Measurements from ENCODE around the gene CRYGN. TPM values are rescaled to one million over a fixed set of nuclear protein-coding genes. Genes with fewer than 3 reads are reported as not detected.
A peak's percentile ranks its signal among the peaks of the same experiment; 100 is the strongest.

CRYGN gene
- not detected for polyA plus RNA-seq

GRCh38 chr7:151439855-151440798 lies at the start of gene CRYGN:
CRYGN (minus strand) TSS chr7:151440141; CDS start chr7:151439917, 224 bp downstream.
- Mint-ChIP-seq H3K27ac (no peak within 1 kb of the TSS), H3K9me3 (no peaks in the 10 kb centered on the region), H3K27me3 (ENCODE audit: low read depth in 3 of 3) (peaks cover 5 to 13% (median 6%) of the 10 kb centered on the region in 3 donors), H3K36me3 (no peaks in the 10 kb centered on the region), H3K4me3 (peak within 1 kb of the TSS in 1 of 5 donors; percentile 13), H3K4me1 (peaks cover 0 to 16% of the 10 kb centered on the region in 2 donors)
- no peak for DNase-seq

- peaks cover 8 to 27% (median 9%) of the 10 kb centered on the region in 3 donors for H3K36me3 Mint-ChIP-seq
- no peaks in the 10 kb centered on the region for H3K9me3 Mint-ChIP-seq
- peaks cover 0 to 3% (median 3%) of the 10 kb centered on the region in 3 donors for H3K27me3 Mint-ChIP-seq (ENCODE audit: low read depth in 3 of 3)
- H3K4me1 Mint-ChIP-seq: peaks cover 28 to 60% of the 10 kb centered on the region in 2 donors
- peak overlapping the region in 4 of 6 donors; percentile 0 to 48 (median 6) for H3K27ac Mint-ChIP-seq
- no peak for DNase-seq
- H3K4me3 Mint-ChIP-seq: no peak overlapping the region
Measured at GRCh38 chr7:151489498-151489897, 49.6 kb upstream of the CRYGN start.

- Mint-ChIP-seq H3K4me3 (no peak overlapping the region), H3K4me1 (peaks cover 19 to 56% of the 10 kb centered on the region in 2 donors), H3K27me3 (ENCODE audit: low read depth in 3 of 3) (peaks cover 0 to 2% (median 1%) of the 10 kb centered on the region in 3 donors), H3K27ac (peak overlapping the region in 1 of 6 donors; percentile 40), H3K9me3 (no peaks in the 10 kb centered on the region), H3K36me3 (peaks cover 9 to 32% (median 10%) of the 10 kb centered on the region in 3 donors)
- DNase-seq: no peak
Measured at GRCh38 chr7:151488096-151488495, 48.2 kb upstream of the CRYGN start.

- Mint-ChIP-seq H3K4me3 (no peak overlapping the region), H3K36me3 (peaks cover 9 to 32% (median 14%) of the 10 kb centered on the region in 3 donors), H3K27me3 (ENCODE audit: low read depth in 3 of 3) (no peaks in the 10 kb centered on the region), H3K4me1 (peaks cover 23 to 61% of the 10 kb centered on the region in 2 donors), H3K9me3 (no peaks in the 10 kb centered on the region), H3K27ac (peak overlapping the region in 1 of 6 donors; percentile 73)
- no peak for DNase-seq
Measured at GRCh38 chr7:151487228-151487627, 47.3 kb upstream of the CRYGN start.

GRCh38 chr7:151486074-151486473 lies 46.1 kb upstream of the CRYGN start:
- no peaks in the 10 kb centered on the region for H3K27me3 Mint-ChIP-seq (ENCODE audit: low read depth in 3 of 3)
- H3K27ac Mint-ChIP-seq: peak overlapping the region in 3 of 6 donors; percentile 34 to 76 (median 68)
- peaks cover 29 to 66% of the 10 kb centered on the region in 2 donors for H3K4me1 Mint-ChIP-seq
- no peaks in the 10 kb centered on the region for H3K9me3 Mint-ChIP-seq
- peaks cover 9 to 32% (median 14%) of the 10 kb centered on the region in 3 donors for H3K36me3 Mint-ChIP-seq
- H3K4me3 Mint-ChIP-seq: no peak overlapping the region
- no peak for DNase-seq

GRCh38 chr7:151484971-151485707 lies 45.2 kb upstream of the CRYGN start:
- DNase-seq: no peak
- H3K9me3 Mint-ChIP-seq: no peaks in the 10 kb centered on the region
- no peak overlapping the region for H3K4me3 Mint-ChIP-seq
- peaks cover 5 to 29% (median 14%) of the 10 kb centered on the region in 3 donors for H3K36me3 Mint-ChIP-seq
- no peaks in the 10 kb centered on the region for H3K27me3 Mint-ChIP-seq (ENCODE audit: low read depth in 3 of 3)
- peak overlapping the region in 2 of 6 donors; percentile 1 to 36 for H3K27ac Mint-ChIP-seq
- H3K4me1 Mint-ChIP-seq: peaks cover 29 to 70% of the 10 kb centered on the region in 2 donors

GRCh38 chr7:151483711-151483983 lies 43.7 kb upstream of the CRYGN start:
- DNase-seq: no peak
- Mint-ChIP-seq H3K36me3 (peaks cover 5 to 21% (median 11%) of the 10 kb centered on the region in 3 donors), H3K4me3 (no peak overlapping the region), H3K27ac (peak overlapping the region in 3 of 6 donors; percentile 2 to 60 (median 22)), H3K9me3 (no peaks in the 10 kb centered on the region), H3K4me1 (peaks cover 32 to 77% of the 10 kb centered on the region in 2 donors), H3K27me3 (ENCODE audit: low read depth in 3 of 3) (peaks cover 0 to 2% (median 0%) of the 10 kb centered on the region in 3 donors)

GRCh38 chr7:151482883-151483710 lies 43.2 kb upstream of the CRYGN start:
- Mint-ChIP-seq H3K4me1 (peaks cover 32 to 74% of the 10 kb centered on the region in 2 donors), H3K9me3 (no peaks in the 10 kb centered on the region), H3K27me3 (ENCODE audit: low read depth in 3 of 3) (peaks cover 0 to 2% (median 0%) of the 10 kb centered on the region in 3 donors), H3K27ac (peak overlapping the region; percentile 2 to 78 (median 42)), H3K36me3 (peaks cover 5 to 19% (median 11%) of the 10 kb centered on the region in 3 donors), H3K4me3 (no peak overlapping the region)
- no peak for DNase-seq

- no peak for DNase-seq
- Mint-ChIP-seq H3K9me3 (no peaks in the 10 kb centered on the region), H3K4me3 (no peak overlapping the region), H3K27ac (peak overlapping the region; percentile 2 to 78 (median 48)), H3K4me1 (peaks cover 32 to 77% of the 10 kb centered on the region in 2 donors), H3K36me3 (peaks cover 0 to 11% (median 11%) of the 10 kb centered on the region in 3 donors), H3K27me3 (ENCODE audit: low read depth in 3 of 3) (peaks cover 0 to 2% (median 0%) of the 10 kb centered on the region in 3 donors)
Measured at GRCh38 chr7:151481650-151482505, 41.9 kb upstream of the CRYGN start.

- peaks cover 0 to 2% (median 0%) of the 10 kb centered on the region in 3 donors for H3K36me3 Mint-ChIP-seq
- peaks cover 39 to 68% of the 10 kb centered on the region in 2 donors for H3K4me1 Mint-ChIP-seq
Measured at GRCh38 chr7:151477867-151478266, 37.9 kb upstream of the CRYGN start.

GRCh38 chr7:151472644-151473380 lies 32.9 kb upstream of the CRYGN start:
- DNase-seq: no peak
- no peaks in the 10 kb centered on the region for H3K9me3 Mint-ChIP-seq
- H3K27me3 Mint-ChIP-seq (ENCODE audit: low read depth in 3 of 3): peaks cover 0 to 8% (median 4%) of the 10 kb centered on the region in 3 donors
- peaks cover 51 to 77% of the 10 kb centered on the region in 2 donors for H3K4me1 Mint-ChIP-seq
- peak overlapping the region; percentile 41 to 71 (median 59) for H3K27ac Mint-ChIP-seq
- H3K4me3 Mint-ChIP-seq: peak overlapping the region; percentile 23 to 50 (median 33)
- H3K36me3 Mint-ChIP-seq: peaks cover 10 to 26% (median 17%) of the 10 kb centered on the region in 3 donors

More at GRCh38 chr7:151477867-151478266, 37.9 kb upstream of the CRYGN start:
- DNase-seq: no peak
- Mint-ChIP-seq H3K27me3 (ENCODE audit: low read depth in 3 of 3) (peaks cover 0 to 2% (median 0%) of the 10 kb centered on the region in 3 donors), H3K27ac (no peak overlapping the region), H3K4me3 (no peak overlapping the region), H3K9me3 (no peaks in the 10 kb centered on the region)

GRCh38 chr7:151470711-151471110 lies 30.8 kb upstream of the CRYGN start:
- Mint-ChIP-seq H3K9me3 (no peaks in the 10 kb centered on the region), H3K27me3 (ENCODE audit: low read depth in 3 of 3) (peaks cover 0 to 9% (median 4%) of the 10 kb centered on the region in 3 donors), H3K4me1 (peaks cover 48 to 63% of the 10 kb centered on the region in 2 donors), H3K36me3 (peaks cover 15 to 39% (median 23%) of the 10 kb centered on the region in 3 donors), H3K4me3 (no peak overlapping the region), H3K27ac (peak overlapping the region in 3 of 6 donors; percentile 40 to 71 (median 61))
- DNase-seq: no peak

All from immature natural killer cell (primary cell).